Endothelial cell of umbilical vein (primary cell): ENCODE results near the gene ITSN2. TPM values are rescaled to one million over a fixed set of nuclear protein-coding genes. Genes with fewer than 3 reads are reported as not detected.

Experiments
- BruUV-seq: library from RNA; stranded (reverse); fragments of 400-500 nt; replicated peaks from 2 replicates; lab custom pipeline; 2021; lab: Mats Ljungman, UMichigan
- CTCF ChIA-PET: fragments of 300-600, 350-600 bp; sonication (Branson Sonifier 250); formaldehyde crosslinking; loops from one replicate; lab custom pipeline; 2021; ENCODE audit warnings: antibody characterized with exemption, inconsistent platforms; lab: Charles Lee
- POLR2A ChIA-PET: fragments of 300-600, 350-600 bp; sonication (Branson Sonifier 250); formaldehyde crosslinking; loops from one replicate; lab custom pipeline; 2021; ENCODE audit warnings: antibody characterized with exemption, inconsistent platforms; lab: Charles Lee
- DNase-seq: peaks from one replicate; pipeline ENCODE4 v3.0.0-alpha.2; 2011; ENCODE audit warnings: low read depth, low spot score
- FAIRE-seq: peaks from 2 replicates; lab custom pipeline; 2011; peaks lifted over from hg19 to GRCh38; lab: Jason Lieb, UNC
- H2AFZ ChIP-seq: 2 replicates; pipeline ENCODE4 v1.6.0; 2012; ENCODE audit warnings: low read depth, low read length, control low read depth, inconsistent platforms
- H3K27ac ChIP-seq: 2 replicates; pipeline ENCODE4 v1.5.1; 2011; ENCODE audit warnings: low read depth, mild to moderate bottlenecking, control low read depth, low read length, moderate library complexity; ENCODE audit not compliant: insufficient read depth
- H3K27me3 ChIP-seq, 2 experiments: 2 replicates each; pipeline versions ENCODE4 v1.6.0 to v1.6.1; 2011; ENCODE audit warnings: low read length in 2 of 2, mixed read lengths in 1 of 2; ENCODE audit not compliant: control insufficient read depth in 2 of 2, insufficient read depth in 2 of 2
- H3K36me3 ChIP-seq, 2 experiments: 2 replicates in 1 of 2; 3 replicates in 1 of 2; pipeline ENCODE4 v1.5.1; 2011; ENCODE audit warnings: low read length in 2 of 2, mild to moderate bottlenecking in 1 of 2, moderate library complexity in 1 of 2; ENCODE audit not compliant: control insufficient read depth in 2 of 2, insufficient read depth in 2 of 2; ENCODE audit errors: extremely low read depth in 1 of 2
- H3K4me1 ChIP-seq: 3 replicates; pipeline ENCODE4 v1.5.1; 2011; ENCODE audit warnings: mild to moderate bottlenecking, low read length; ENCODE audit not compliant: control insufficient read depth, insufficient read depth; ENCODE audit errors: extremely low read depth
- H3K4me2 ChIP-seq: 2 replicates; pipeline ENCODE4 v1.6.1; 2011; ENCODE audit warnings: low read length, control low read depth, mixed read lengths; ENCODE audit not compliant: insufficient read depth
- H3K4me3 ChIP-seq, 3 experiments: fragments of 200-600 bp in 1 of 3; sonication (generic), shearing (Covaris generic) in 1 of 3; replicated peaks in 1 of 3; 2 replicates each; pipeline ENCODE4 v1.5.1; 2011 to 2016; ENCODE audit warnings: control low read depth in 3 of 3, low read length in 3 of 3, mild to moderate bottlenecking in 2 of 3, inconsistent platforms in 1 of 3, low read depth in 1 of 3, moderate library complexity in 1 of 3; ENCODE audit not compliant: insufficient read depth in 1 of 3
- H3K79me2 ChIP-seq: 2 replicates; pipeline ENCODE4 v1.6.0; 2012; ENCODE audit warnings: low read length, inconsistent platforms; ENCODE audit not compliant: control insufficient read depth, insufficient read depth
- H3K9ac ChIP-seq: replicated peaks from 2 replicates; pipeline ENCODE3; 2011; ENCODE audit warnings: low read length, control low read depth; ENCODE audit not compliant: insufficient read depth; ENCODE audit errors: extremely low read depth
- H3K9me1 ChIP-seq: replicated peaks from 3 replicates; pipeline ENCODE4 v1.6.0; 2011; ENCODE audit warnings: mild to moderate bottlenecking, low read length; ENCODE audit not compliant: control insufficient read depth, insufficient read depth; ENCODE audit errors: extremely low read depth
- H3K9me3 ChIP-seq: replicated peaks from 2 replicates; pipeline ENCODE4 v1.5.1; 2012; ENCODE audit warnings: low read length, inconsistent platforms; ENCODE audit not compliant: control insufficient read depth, insufficient read depth
- H4K20me1 ChIP-seq: replicated peaks from 2 replicates; pipeline ENCODE3; 2011; ENCODE audit warnings: mild to moderate bottlenecking, low read length; ENCODE audit not compliant: control insufficient read depth, insufficient read depth; ENCODE audit errors: extremely low read depth
- EZH2 ChIP-seq: IDR thresholded peaks from 2 replicates; pipeline ENCODE4 v1.6.1; 2012; ENCODE audit warnings: borderline replicate concordance, low read depth, mild to moderate bottlenecking, moderate library complexity, low read length, inconsistent platforms; ENCODE audit not compliant: severe bottlenecking
- FOS ChIP-seq: IDR thresholded peaks from 2 replicates; pipeline ENCODE4 v1.6.1; 2011; ENCODE audit warnings: mild to moderate bottlenecking, low read length, moderate library complexity, borderline replicate concordance; ENCODE audit not compliant: insufficient read depth
- GATA2 ChIP-seq: IDR thresholded peaks from 2 replicates; pipeline ENCODE4 v1.7.0; 2011; ENCODE audit warnings: low read depth, mild to moderate bottlenecking, moderate library complexity, mixed read lengths, low read length; ENCODE audit not compliant: insufficient read length, insufficient read depth
- JUN ChIP-seq: IDR thresholded peaks from 2 replicates; pipeline ENCODE4 v1.6.1; 2011; ENCODE audit warnings: borderline replicate concordance, low read depth; ENCODE audit not compliant: insufficient read length, insufficient read depth
- MYC ChIP-seq: IDR thresholded peaks from one replicate; pipeline ENCODE4 v1.6.1; 2011; ENCODE audit warnings: mild to moderate bottlenecking, low read depth, low read length
- POLR2A ChIP-seq: IDR thresholded peaks from 2 replicates; pipeline ENCODE4 v1.6.1; 2012; ENCODE audit warnings: low read depth, mild to moderate bottlenecking, control low read depth, low read length
- POLR2AphosphoS5 ChIP-seq: IDR thresholded peaks from 2 replicates; pipeline ENCODE4 v1.6.1; 2012; ENCODE audit warnings: low read depth, mild to moderate bottlenecking, control low read depth, low read length, moderate library complexity; ENCODE audit not compliant: insufficient read depth
- dilution Hi-C: fragments of 300-500 bp; cut with MboI; formaldehyde crosslinking; loops from one replicate; pipeline ENCODE4 v1.15.0; 2019; ENCODE audit warnings: low sequenced_read_pairs; ENCODE audit not compliant: extremely low pct_ligation_motif_present
- intact Hi-C: fragments of 100-400 bp; cut with micrococcal nuclease; formaldehyde crosslinking; loops from one replicate; pipeline ENCODE4 v1.10.0; 2022
- polyA plus RNA-seq, 4 experiments: library from polyadenylated mRNA; depleted of rRNA in 3 of 4; stranded (reverse) in 3 of 4; unstranded in 1 of 4; fragments of >200 nt; gene quantifications; 2 replicates each; pipeline versions ENCODE4 v1.2.1 to v1.2.3, GENCODE V29; 2011 to 2012; ENCODE audit warnings: missing spikeins in 1 of 4
- total RNA-seq: library from RNA; stranded (reverse); gene quantifications from 2 replicates; pipeline ENCODE4 v1.2.3, GENCODE V29; 2021
- TF ChIP-seq, protein P1 (sequence below): IDR thresholded peaks from 2 replicates; pipeline ENCODE4 v1.6.1; 2011; ENCODE audit not compliant: insufficient read depth, insufficient read length
- TF ChIP-seq, protein P2 (sequence below), 2 donors: IDR thresholded peaks; 1 replicate in 1 of 2; 2 replicates in 1 of 2; pipeline ENCODE4 v1.5.1; 2011; ENCODE audit warnings: low read length in 2 of 2, mild to moderate bottlenecking in 2 of 2, moderate library complexity in 2 of 2, control low read depth in 1 of 2, inconsistent platforms in 1 of 2, low read depth in 1 of 2; ENCODE audit not compliant: insufficient read depth in 1 of 2; ENCODE audit errors: extremely low read depth in 1 of 2

Gene ITSN2
- total and polyA plus RNA-seq, 2 donors (not counting 3 experiments of a cell fraction or from before 2014, with no cell fraction given) = 30.5 to 56.8 TPM

DNA sequence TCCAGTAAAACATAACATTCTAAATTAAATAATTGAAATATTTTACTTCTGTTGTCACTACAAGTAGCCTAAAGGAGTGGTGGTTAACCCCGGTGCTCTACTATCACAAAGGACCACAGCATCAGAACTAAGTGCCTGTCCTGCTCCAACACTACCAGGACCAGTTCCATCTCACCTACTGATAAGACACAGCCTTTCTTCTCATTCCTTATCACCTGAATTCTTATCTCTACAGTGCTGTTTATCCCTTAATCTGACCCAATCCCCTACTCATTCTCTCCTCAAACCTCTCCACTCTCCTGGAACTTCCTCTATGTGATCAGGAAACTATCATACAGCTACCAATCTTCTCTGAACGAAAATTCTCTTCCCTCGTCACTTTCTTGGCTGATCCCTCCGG is 80.2 kb downstream of the ITSN2 start:
- no TSS peak for BruUV-seq
- Histone ChIP-seq H3K4me2 (no peak overlapping the region), H3K4me3 (no peak overlapping the region), H4K20me1 (no peaks in the 10 kb centered on the region), H3K27ac (no peak overlapping the region), H3K4me1 (no peaks in the 10 kb centered on the region), H3K9me3 (no peaks in the 10 kb centered on the region), H3K36me3 (peaks cover 4 to 6% of the 10 kb centered on the region in 2 experiments), H2AFZ (no peak overlapping the region), H3K9me1 (no peaks in the 10 kb centered on the region), H3K79me2 (no peaks in the 10 kb centered on the region), H3K27me3 (no peaks in the 10 kb centered on the region), H3K9ac (no peak overlapping the region)
- POLR2A ChIA-PET = no interaction called here
- intact Hi-C loops = no loop called here
- dilution Hi-C loops = no loop called here
- no peak for TF ChIP-seq MYC
- TF ChIP-seq, protein P1, sequence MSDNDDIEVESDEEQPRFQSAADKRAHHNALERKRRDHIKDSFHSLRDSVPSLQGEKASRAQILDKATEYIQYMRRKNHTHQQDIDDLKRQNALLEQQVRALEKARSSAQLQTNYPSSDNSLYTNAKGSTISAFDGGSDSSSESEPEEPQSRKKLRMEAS = no peak
- TF ChIP-seq GATA2 = no peak
- TF ChIP-seq POLR2A = no peak
- TF ChIP-seq POLR2AphosphoS5 = no peak
- TF ChIP-seq FOS = no peak
- TF ChIP-seq, protein P2, sequence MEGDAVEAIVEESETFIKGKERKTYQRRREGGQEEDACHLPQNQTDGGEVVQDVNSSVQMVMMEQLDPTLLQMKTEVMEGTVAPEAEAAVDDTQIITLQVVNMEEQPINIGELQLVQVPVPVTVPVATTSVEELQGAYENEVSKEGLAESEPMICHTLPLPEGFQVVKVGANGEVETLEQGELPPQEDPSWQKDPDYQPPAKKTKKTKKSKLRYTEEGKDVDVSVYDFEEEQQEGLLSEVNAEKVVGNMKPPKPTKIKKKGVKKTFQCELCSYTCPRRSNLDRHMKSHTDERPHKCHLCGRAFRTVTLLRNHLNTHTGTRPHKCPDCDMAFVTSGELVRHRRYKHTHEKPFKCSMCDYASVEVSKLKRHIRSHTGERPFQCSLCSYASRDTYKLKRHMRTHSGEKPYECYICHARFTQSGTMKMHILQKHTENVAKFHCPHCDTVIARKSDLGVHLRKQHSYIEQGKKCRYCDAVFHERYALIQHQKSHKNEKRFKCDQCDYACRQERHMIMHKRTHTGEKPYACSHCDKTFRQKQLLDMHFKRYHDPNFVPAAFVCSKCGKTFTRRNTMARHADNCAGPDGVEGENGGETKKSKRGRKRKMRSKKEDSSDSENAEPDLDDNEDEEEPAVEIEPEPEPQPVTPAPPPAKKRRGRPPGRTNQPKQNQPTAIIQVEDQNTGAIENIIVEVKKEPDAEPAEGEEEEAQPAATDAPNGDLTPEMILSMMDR (IDR thresholded peaks at IDR 0.05; ENCODE audit: extremely low read depth in 1 of 2, insufficient read depth in 1 of 2, low read depth in 1 of 2, low read length in 2 of 2) = no peak
- TF ChIP-seq EZH2 = no peak
- no peak for TF ChIP-seq JUN
- FAIRE-seq = no peak
- CTCF ChIA-PET = no interaction called here
- DNase-seq = no peak
